H9 (cell line): ENCODE results near the gene CPB2. TPM values are rescaled to one million over a fixed set of nuclear protein-coding genes. Genes with fewer than 3 reads are reported as not detected.

Experiments
- DNase-seq: peaks from one replicate; pipeline ENCODE4 v3.0.0-alpha.2; 2017
- H2AFZ ChIP-seq: one replicate; pipeline ENCODE4 v1.6.1; 2013; ENCODE audit warnings: mild to moderate bottlenecking, low read length, control low read depth, moderate library complexity
- H2AK5ac ChIP-seq: 2 replicates; pipeline ENCODE4 v1.6.1; 2013; ENCODE audit warnings: low read length, control low read depth, mixed read lengths; ENCODE audit not compliant: insufficient read length
- H2BK120ac ChIP-seq: one replicate; pipeline ENCODE4 v1.6.1; 2013; ENCODE audit warnings: low read depth, mild to moderate bottlenecking, low read length, control low read depth, inconsistent platforms; ENCODE audit not compliant: poor library complexity, severe bottlenecking
- H2BK12ac ChIP-seq: 2 replicates; pipeline ENCODE4 v1.6.1; 2013; ENCODE audit warnings: low read length, control low read depth, mixed read lengths, low read depth; ENCODE audit not compliant: insufficient read length
- H2BK15ac ChIP-seq: 2 replicates; pipeline ENCODE4 v1.6.1; 2013; ENCODE audit warnings: low read depth, low read length, control low read depth
- H2BK20ac ChIP-seq: one replicate; pipeline ENCODE4 v1.6.1; 2013; ENCODE audit warnings: low read depth, mild to moderate bottlenecking, low read length, control low read depth, inconsistent platforms; ENCODE audit not compliant: poor library complexity, severe bottlenecking
- H2BK5ac ChIP-seq: 2 replicates; pipeline ENCODE4 v1.6.1; 2013; ENCODE audit warnings: low read length, control low read depth, mixed read lengths; ENCODE audit not compliant: insufficient read length
- H3K14ac ChIP-seq: 2 replicates; pipeline ENCODE4 v1.6.1; 2013; ENCODE audit warnings: low read length, control low read depth; ENCODE audit not compliant: insufficient read depth
- H3K18ac ChIP-seq: 2 replicates; pipeline ENCODE4 v1.6.1; 2013; ENCODE audit warnings: low read depth, mild to moderate bottlenecking, mixed read lengths, low read length, control low read depth; ENCODE audit not compliant: insufficient read length
- H3K23ac ChIP-seq: 2 replicates; pipeline ENCODE4 v1.6.1; 2013; ENCODE audit warnings: low read length, control low read depth, mixed read lengths, low read depth; ENCODE audit not compliant: insufficient read length
- H3K23me2 ChIP-seq: 2 replicates; pipeline ENCODE4 v1.6.1; 2013; ENCODE audit warnings: low read depth, mild to moderate bottlenecking, mixed read lengths, low read length, control low read depth; ENCODE audit not compliant: insufficient read length, poor library complexity, severe bottlenecking
- H3K27ac ChIP-seq: 2 replicates; pipeline ENCODE4 v1.5.1; 2013; ENCODE audit warnings: low read length, control low read depth, mixed read lengths, low read depth; ENCODE audit not compliant: insufficient read length
- H3K27me3 ChIP-seq: 2 replicates; pipeline ENCODE4 v1.6.1; 2013; ENCODE audit warnings: low read length, control low read depth, inconsistent platforms; ENCODE audit not compliant: insufficient read depth
- H3K4ac ChIP-seq: 2 replicates; pipeline ENCODE4 v1.6.1; 2013; ENCODE audit warnings: low read depth, mild to moderate bottlenecking, control low read depth, inconsistent platforms, low read length, moderate library complexity
- H3K4me1 ChIP-seq: 2 replicates; pipeline ENCODE4 v1.6.1; 2013; ENCODE audit warnings: low read length, control low read depth, inconsistent platforms; ENCODE audit not compliant: insufficient read depth
- H3K4me2 ChIP-seq: 2 replicates; pipeline ENCODE4 v1.6.1; 2013; ENCODE audit warnings: low read length, control low read depth, mixed read lengths; ENCODE audit not compliant: insufficient read length, insufficient read depth
- H3K56ac ChIP-seq: 2 replicates; pipeline ENCODE4 v1.6.1; 2013; ENCODE audit warnings: low read depth, mild to moderate bottlenecking, mixed read lengths, low read length, control low read depth; ENCODE audit not compliant: insufficient read length
- H3K79me1 ChIP-seq: 2 replicates; pipeline ENCODE4 v1.6.1; 2013; ENCODE audit warnings: low read depth, mild to moderate bottlenecking, moderate library complexity, low read length, control low read depth, inconsistent platforms; ENCODE audit not compliant: insufficient read depth, poor library complexity, severe bottlenecking
- H3K79me2 ChIP-seq: 2 replicates; pipeline ENCODE4 v1.6.1; 2013; ENCODE audit warnings: low read length, control low read depth, inconsistent platforms; ENCODE audit not compliant: insufficient read depth
- H3K9ac ChIP-seq: 2 replicates; pipeline ENCODE4 v1.6.1; 2013; ENCODE audit warnings: low read length, control low read depth, mixed read lengths; ENCODE audit not compliant: insufficient read length; ENCODE audit errors: extremely low read depth
- H3K9me3 ChIP-seq: one replicate; pipeline ENCODE4 v1.6.1; 2013; ENCODE audit warnings: low read depth, low read length, inconsistent platforms; ENCODE audit not compliant: control insufficient read depth
- H3T11ph ChIP-seq: one replicate; pipeline ENCODE4 v1.6.1; 2013; ENCODE audit warnings: mild to moderate bottlenecking, low read length, control low read depth, inconsistent platforms
- H4K20me1 ChIP-seq: one replicate; pipeline ENCODE4 v1.6.1; 2013; ENCODE audit not compliant: control insufficient read depth, insufficient read length, insufficient read depth
- H4K5ac ChIP-seq: 2 replicates; pipeline ENCODE4 v1.6.1; 2013; ENCODE audit warnings: low read depth, mild to moderate bottlenecking, mixed read lengths, low read length, control low read depth; ENCODE audit not compliant: insufficient read length
- H4K8ac ChIP-seq: replicated peaks from 2 replicates; pipeline ENCODE4 v1.6.1; 2013; ENCODE audit warnings: low read length, control low read depth, mixed read lengths, low read depth; ENCODE audit not compliant: insufficient read length
- H4K91ac ChIP-seq: 2 replicates; pipeline ENCODE4 v1.6.1; 2013; ENCODE audit warnings: low read depth, mild to moderate bottlenecking, moderate library complexity, mixed read lengths, low read length, control low read depth; ENCODE audit not compliant: insufficient read length
- H3K27ac Mint-ChIP-seq, 3 experiments: 2 replicates in 2 of 3; 3 replicates in 1 of 3; pipeline ENCODE4 v1.8.0; 2020 to 2021; ENCODE audit warnings: mixed read lengths in 3 of 3, mild to moderate bottlenecking in 1 of 3, moderate library complexity in 1 of 3
- H3K27me3 Mint-ChIP-seq: 2 replicates; pipeline ENCODE4 v1.8.0; 2021; ENCODE audit warnings: low read depth, mild to moderate bottlenecking, moderate library complexity, mixed read lengths
- H3K36me3 Mint-ChIP-seq, 3 experiments: 2 replicates in 2 of 3; 3 replicates in 1 of 3; pipeline ENCODE4 v1.8.0; 2020 to 2021; ENCODE audit warnings: low read depth in 3 of 3, mixed read lengths in 3 of 3; ENCODE audit not compliant: insufficient read depth in 1 of 3
- H3K4me1 Mint-ChIP-seq, 2 experiments: 2 replicates each; pipeline ENCODE4 v1.8.0; 2020; ENCODE audit warnings: mixed read lengths in 2 of 2
- H3K4me3 Mint-ChIP-seq, 2 experiments: 2 replicates in 1 of 2; 3 replicates in 1 of 2; pipeline ENCODE4 v1.8.0; 2020 to 2021; ENCODE audit warnings: mild to moderate bottlenecking in 2 of 2, mixed read lengths in 2 of 2, moderate library complexity in 1 of 2
- H3K9me3 Mint-ChIP-seq, 2 experiments: 2 replicates in 1 of 2; 3 replicates in 1 of 2; pipeline ENCODE4 v1.8.0; 2020; ENCODE audit warnings: mild to moderate bottlenecking in 2 of 2, mixed read lengths in 2 of 2, moderate library complexity in 1 of 2
- CTCF ChIP-seq: fragments of 200-600 bp; sonication (generic); conservative IDR thresholded peaks from 3 replicates; pipeline ENCODE4 v1.8.0; 2021; ENCODE audit warnings: antibody characterized with exemption, mild to moderate bottlenecking
- WGBS: extraction: QIAGEN DNeasy Blood & Tissue Kit; methylation state at CpG from one replicate; pipeline ENCODE4 v1.1.7; 2013; ENCODE audit warnings: missing lambda C conversion rate, low lambda C conversion rate, mixed read lengths; ENCODE audit not compliant: insufficient read length; ENCODE audit errors: extremely low coverage; 5-methylcytosine and 5-hydroxymethylcytosine counted together
- total RNA-seq: library from RNA; stranded (reverse); gene quantifications from 2 replicates; pipeline ENCODE4 v1.2.1, GENCODE V29; 2021

CPB2 gene
- total RNA-seq, 1 experiment from 2014 or later, result not detected

DNA sequence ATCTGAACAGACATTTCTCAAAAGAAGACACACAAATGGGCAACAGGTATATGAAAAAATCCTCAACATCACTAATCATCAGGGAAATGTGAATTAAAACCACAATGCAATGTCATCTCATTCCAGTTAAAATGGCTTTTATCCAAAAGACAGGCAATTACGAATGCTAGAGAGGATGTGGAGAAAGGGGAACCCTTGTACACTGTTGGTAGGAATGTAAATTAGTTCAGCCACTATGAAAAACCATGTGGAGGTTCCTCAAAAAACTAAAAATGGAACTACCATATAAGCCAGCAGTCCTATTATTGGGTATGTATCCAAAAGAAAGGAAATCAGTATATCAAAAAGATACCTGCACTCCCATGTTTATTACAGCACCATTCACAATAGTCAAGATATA, 27.6 kb downstream of the CPB2 start:
- Histone ChIP-seq H3K56ac (no peak overlapping the region), H3K9ac (no peak overlapping the region), H4K20me1 (no peaks in the 10 kb centered on the region), H2AK5ac (no peak overlapping the region), H3K23ac (no peak overlapping the region), H2BK20ac (no peak overlapping the region), H2AFZ (no peak overlapping the region), H3T11ph (no peak overlapping the region), H3K23me2 (no peaks in the 10 kb centered on the region), H3K27me3 (no peaks in the 10 kb centered on the region), H3K18ac (no peak overlapping the region), H3K4me2 (no peak overlapping the region), H3K79me1 (no peaks in the 10 kb centered on the region), H4K5ac (no peak overlapping the region), H3K4me1 (no peaks in the 10 kb centered on the region), H3K79me2 (no peaks in the 10 kb centered on the region), H2BK15ac (no peak overlapping the region), H4K91ac (no peak overlapping the region), H2BK12ac (no peak overlapping the region), H4K8ac (no peak overlapping the region), H3K4ac (no peak overlapping the region), H2BK120ac (no peak overlapping the region), H3K27ac (no peak overlapping the region), H3K9me3 (no peaks in the 10 kb centered on the region), H2BK5ac (no peak overlapping the region), H3K14ac (no peak overlapping the region)
- Mint-ChIP-seq H3K36me3 (peaks cover 0 to 7% (median 0%) of the 10 kb centered on the region in 3 experiments; a peak in 1 of 7 replicates), H3K9me3 (peaks cover 5 to 6% of the 10 kb centered on the region in 2 experiments; a peak in 2 of 5 replicates), H3K4me3 (no peak overlapping the region), H3K27ac (no peak overlapping the region), H3K4me1 (no peaks in the 10 kb centered on the region), H3K27me3 (peaks cover 7% of the 10 kb centered on the region; the same call in 1 of the 2 replicates)
- WGBS, result no CpG with 5 or more reads among the region's 1 CpG
- TF ChIP-seq CTCF, result no peak
- DNase-seq, result no peak
